ENCODE data around the gene CYP20A1. TPM values are rescaled to one million over a fixed set of nuclear protein-coding genes. Genes with fewer than 3 reads are reported as not detected.
"Not testable (repeated sequence)": the region's sequence is repeated elsewhere in the genome, so short reads cannot be mapped to it uniquely, and the experiment has no call there.

The CYP20A1 gene, protein sequence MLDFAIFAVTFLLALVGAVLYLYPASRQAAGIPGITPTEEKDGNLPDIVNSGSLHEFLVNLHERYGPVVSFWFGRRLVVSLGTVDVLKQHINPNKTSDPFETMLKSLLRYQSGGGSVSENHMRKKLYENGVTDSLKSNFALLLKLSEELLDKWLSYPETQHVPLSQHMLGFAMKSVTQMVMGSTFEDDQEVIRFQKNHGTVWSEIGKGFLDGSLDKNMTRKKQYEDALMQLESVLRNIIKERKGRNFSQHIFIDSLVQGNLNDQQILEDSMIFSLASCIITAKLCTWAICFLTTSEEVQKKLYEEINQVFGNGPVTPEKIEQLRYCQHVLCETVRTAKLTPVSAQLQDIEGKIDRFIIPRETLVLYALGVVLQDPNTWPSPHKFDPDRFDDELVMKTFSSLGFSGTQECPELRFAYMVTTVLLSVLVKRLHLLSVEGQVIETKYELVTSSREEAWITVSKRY
- 10 to 100 TPM; 27.5 to 36.5 (median 31.9) TPM for total RNA-seq

DNA sequence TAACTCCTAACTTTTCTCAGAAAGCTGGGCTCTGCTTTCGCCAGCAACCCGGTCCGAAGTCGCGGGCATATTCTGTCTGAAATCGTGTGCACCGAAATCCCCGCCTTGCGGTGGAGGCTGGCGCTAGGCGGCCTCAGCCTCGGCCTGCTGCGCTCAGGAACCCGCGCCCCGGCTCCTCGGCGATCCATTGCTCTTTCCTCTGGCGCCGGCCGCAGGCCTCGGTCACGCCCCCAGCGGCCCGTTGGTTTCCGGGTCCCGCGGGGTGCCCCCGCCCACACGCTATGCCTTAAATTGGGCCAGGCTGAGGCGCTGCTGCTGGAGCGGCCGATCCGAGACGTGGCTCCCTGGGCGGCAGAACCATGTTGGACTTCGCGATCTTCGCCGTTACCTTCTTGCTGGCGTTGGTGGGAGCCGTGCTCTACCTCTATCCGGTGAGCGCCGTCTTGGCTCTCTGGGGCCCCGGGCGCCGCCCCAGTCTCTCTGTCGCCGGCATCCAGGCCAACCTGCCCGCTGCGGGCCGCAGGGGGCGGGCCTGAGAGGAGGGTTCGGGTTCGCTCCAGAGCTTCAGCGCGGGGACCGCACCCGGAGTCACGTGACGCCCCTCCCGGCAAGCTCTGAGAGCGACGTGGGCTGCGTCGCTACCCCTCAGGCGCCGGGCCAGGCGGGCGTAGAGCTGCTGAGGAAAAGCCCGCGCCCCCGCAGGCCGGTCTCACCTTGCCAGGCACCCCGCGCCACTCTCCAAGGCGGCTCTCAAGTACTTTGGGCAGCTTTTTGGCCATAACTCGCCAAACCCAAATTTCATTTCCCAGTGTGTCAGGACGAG lies at the start of gene CYP20A1:
CYP20A1 (plus strand) TSS at position 315 of the 823 bp plus-strand sequence; CDS start at position 360, 45 bp downstream.
- peak; percentile 98 for ATAC-seq (ENCODE audit: low FRiP score)
- TF ChIP-seq, protein P1, sequence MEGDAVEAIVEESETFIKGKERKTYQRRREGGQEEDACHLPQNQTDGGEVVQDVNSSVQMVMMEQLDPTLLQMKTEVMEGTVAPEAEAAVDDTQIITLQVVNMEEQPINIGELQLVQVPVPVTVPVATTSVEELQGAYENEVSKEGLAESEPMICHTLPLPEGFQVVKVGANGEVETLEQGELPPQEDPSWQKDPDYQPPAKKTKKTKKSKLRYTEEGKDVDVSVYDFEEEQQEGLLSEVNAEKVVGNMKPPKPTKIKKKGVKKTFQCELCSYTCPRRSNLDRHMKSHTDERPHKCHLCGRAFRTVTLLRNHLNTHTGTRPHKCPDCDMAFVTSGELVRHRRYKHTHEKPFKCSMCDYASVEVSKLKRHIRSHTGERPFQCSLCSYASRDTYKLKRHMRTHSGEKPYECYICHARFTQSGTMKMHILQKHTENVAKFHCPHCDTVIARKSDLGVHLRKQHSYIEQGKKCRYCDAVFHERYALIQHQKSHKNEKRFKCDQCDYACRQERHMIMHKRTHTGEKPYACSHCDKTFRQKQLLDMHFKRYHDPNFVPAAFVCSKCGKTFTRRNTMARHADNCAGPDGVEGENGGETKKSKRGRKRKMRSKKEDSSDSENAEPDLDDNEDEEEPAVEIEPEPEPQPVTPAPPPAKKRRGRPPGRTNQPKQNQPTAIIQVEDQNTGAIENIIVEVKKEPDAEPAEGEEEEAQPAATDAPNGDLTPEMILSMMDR (IDR thresholded peaks at IDR 0.05) = no peak
- DNase-seq (ENCODE audit: low spot score) = peak; percentile 79

DNA sequence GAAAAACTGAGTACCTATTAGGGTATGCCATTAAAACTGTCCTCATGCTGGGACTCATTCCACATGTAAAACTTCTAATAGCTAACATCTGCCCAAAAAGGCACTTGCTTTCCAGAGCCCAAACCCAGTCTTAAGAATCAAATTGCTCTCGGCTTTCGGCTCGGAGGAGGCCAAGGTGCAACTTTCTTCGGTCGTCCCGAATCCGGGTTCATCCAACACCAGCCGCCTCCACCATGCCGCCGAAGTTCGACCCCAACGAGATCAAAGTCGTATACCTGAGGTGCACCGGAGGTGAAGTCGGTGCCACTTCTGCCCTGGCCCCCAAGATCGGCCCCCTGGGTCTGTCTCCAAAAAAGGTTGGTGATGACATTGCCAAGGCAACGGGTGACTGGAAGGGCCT lies 48.3 kb upstream of the CYP20A1 start:
- not testable (repeated sequence) for DNase-seq (ENCODE audit: low spot score); ATAC-seq (ENCODE audit: low FRiP score)

DNA sequence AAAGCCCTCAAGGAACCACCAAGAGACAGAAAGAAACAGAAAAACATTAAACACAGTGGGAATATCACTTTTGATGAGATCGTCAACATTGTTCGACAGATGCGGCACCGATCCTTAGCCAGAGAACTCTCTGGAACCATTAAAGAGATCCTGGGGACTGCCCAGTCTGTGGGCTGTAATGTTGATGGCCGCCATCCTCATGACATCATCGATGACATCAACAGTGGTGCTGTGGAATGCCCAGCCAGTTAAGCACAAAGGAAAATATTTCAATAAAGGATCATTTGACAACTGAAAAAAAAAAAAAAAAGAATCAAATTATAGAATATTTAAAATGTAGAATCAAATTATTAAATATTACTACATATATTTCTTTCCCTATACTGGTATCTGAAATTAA lies 47.8 kb upstream of the CYP20A1 start:
- DNase-seq (ENCODE audit: low spot score); ATAC-seq (ENCODE audit: low FRiP score): not testable (repeated sequence)

DNA sequence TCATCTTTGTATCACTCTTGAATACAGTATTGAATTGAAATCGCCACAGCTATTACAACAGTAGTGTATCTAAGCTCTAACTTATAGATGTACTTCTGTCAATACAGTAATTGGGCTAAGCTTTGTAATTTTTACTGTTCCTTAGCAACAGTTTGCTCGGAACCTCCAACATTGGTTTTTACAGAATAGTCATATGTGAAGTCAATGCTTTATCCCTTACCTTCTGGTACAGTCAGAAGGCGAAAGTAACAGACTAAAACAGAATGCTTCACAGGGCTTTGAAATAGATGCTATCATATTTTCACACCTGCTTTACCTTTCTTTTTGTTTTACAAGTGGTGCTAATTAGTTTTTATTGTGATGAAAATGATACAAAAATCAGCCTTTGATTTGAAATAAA lies 46.9 kb upstream of the CYP20A1 start:
- DNase-seq (ENCODE audit: low spot score) (no peak), ATAC-seq (ENCODE audit: low FRiP score) (no peak)
- TF ChIP-seq, protein P1 (IDR thresholded peaks at IDR 0.05) = no peak

DNA sequence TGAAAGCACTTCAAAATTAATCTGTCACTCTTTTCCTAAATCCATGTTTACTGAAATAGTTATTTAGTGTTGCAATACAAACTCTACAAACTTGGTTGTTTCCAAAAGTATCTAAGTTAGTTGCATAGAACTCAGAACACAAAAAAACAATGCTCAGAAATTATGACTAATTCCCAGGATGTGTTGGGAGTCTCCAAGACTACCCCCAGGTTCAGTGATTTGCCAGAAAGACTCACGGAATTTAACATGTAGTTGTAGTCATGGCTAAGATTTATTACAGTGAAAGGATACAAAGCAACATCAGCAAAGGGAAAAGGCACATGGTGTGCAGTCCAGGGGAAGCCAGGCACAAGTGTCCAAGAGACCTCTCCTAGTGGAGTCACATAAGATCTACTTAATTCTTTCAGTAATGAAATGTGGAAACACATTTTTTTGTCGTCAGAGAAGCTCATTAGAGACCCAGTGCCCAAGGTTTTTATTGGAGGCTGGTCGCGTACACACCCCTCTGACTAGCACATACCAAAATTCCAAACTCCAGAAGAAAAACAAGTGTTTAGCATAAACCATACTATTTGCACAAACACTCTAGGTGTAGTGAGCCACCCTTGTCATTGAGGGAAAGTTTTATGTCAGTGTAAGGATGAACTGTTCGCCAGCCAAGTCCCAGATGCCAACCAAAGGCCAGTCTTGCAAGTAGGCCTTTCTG lies 43.3 kb upstream of the CYP20A1 start:
- DNase-seq (ENCODE audit: low spot score) (no peak), ATAC-seq (ENCODE audit: low FRiP score) (no peak)
- TF ChIP-seq, protein P1 (IDR thresholded peaks at IDR 0.05) = no peak

DNA sequence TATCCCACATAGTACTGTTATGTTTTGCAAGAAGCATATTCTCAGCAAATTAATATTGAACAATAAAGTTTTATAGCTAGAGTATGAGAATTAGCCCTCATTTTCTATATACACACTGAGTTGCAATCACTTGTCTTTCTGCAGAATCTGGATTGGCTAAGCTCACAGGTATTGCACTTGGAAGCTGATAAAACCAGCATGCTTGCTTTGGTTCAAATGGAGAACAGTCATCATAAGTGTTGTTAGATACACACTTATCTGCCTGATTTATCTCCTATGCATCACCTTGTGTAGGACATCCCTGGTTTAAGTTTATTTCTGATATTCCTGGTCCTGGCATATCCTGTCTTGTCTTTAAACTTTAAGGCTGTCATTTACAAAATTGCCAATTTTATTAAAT lies 38.0 kb upstream of the CYP20A1 start:
- DNase-seq (ENCODE audit: low spot score) (no peak), ATAC-seq (ENCODE audit: low FRiP score) (no peak)
- TF ChIP-seq, protein P1 (IDR thresholded peaks at IDR 0.05) = no peak

DNA sequence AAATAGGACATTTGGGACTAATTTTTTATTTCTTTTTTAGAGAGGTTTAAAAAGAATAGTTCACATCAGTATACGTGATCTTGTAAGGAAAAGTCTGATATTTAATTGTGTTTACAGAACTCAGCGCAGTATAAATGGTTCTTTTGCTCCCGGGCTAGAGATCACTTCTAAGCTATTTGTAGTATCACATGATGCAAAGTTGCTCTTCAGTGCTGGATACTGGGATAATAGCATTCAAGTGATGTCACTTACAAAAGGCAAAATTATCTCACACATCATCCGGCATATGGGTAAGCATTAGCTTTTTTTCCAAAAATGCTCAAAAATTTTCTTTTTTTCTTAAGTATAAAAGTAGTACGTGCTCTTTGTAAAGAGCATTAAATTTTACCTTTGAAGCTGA lies 37.4 kb upstream of the CYP20A1 start:
- no peak for DNase-seq (ENCODE audit: low spot score)
- no peak for ATAC-seq (ENCODE audit: low FRiP score)
- TF ChIP-seq, protein P1 (IDR thresholded peaks at IDR 0.05) = no peak
